Stimulated activated CD4-positive, alpha-beta T cell treated with anti-CD3 and anti-CD28 coated beads, Interleukin-4, amount 100 ng/mL, for 4 hours (primary cell): ENCODE data around the gene KLHL3.

ENCODE experiments used
- DNase-seq, 2 experiments: peaks; one replicate each; pipeline ENCODE4 v3.0.0-alpha.2; 2020

The KLHL3 gene

DNA sequence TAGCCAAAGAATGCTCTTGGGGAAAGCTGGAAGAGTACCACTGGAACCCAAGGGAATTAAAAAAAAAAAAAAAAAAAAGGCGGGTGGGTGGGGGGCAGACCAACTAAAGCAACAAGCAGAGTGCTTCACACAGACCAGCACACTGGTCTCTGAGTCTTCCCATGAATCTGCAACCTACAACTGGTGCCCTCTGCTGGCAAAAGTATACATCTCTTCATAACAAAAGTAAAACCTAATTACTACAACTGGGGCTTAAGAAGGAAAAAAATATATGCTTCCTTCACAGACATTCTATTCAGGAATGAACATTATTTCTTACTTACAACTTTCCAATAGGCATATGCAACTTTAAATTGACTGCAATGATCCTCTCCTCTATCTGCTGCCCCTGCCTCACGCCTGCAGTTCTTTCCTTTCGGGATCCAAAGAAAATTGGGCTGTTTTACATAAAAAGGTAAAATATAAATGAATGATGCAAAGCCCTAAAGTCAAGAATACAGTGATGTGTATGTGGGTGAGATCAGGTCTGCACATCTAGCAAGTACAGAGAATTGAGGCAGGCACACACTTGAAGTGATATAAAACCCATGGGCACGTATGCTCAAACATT, 7.2 kb upstream of the KLHL3 start:
- peak in 1 of 2 experiments; percentile 49 for DNase-seq

- no peak for DNase-seq
These were observed 5.8 kb upstream of the KLHL3 start for GRCh38 chr5:137741718-137742117.

DNA sequence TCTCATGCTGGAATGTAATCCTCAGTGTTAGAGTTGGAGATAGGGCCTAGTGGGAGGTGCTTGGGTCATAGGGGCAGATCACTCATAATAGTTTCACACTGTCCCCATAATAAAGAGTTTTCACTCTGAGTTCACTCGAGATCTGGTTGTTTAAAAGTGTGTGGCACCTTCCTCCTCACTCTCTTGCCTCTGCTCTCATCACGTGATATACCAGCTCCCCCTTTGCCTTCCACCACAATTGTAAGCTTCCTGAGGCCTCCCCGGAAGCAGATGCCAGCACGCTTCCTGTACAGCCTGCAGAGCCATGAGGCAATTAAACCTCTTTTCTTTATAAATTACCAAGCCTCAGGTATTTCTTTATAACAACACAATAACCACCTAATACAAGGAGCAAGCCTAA, 3.8 kb upstream of the KLHL3 start:
- DNase-seq = no peak

DNA sequence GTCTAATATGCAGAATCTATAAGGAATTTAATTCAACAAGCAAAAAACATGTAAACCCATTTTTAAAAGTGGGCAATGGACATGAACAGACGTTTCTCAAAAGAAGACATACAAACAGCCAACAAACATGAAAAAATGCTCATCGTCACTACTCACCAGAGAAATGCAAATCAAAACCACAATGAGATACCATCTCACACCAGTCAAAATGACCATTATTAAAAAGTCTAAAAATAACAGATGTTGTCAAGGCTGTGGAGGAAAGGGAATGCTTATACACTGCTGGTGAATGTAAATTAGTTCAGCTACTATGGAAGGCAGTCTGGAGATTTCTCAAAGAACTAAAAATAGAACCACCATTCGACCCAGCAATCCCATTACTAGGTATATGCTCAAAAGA, 3.1 kb upstream of the KLHL3 start:
- DNase-seq = no peak

DNA sequence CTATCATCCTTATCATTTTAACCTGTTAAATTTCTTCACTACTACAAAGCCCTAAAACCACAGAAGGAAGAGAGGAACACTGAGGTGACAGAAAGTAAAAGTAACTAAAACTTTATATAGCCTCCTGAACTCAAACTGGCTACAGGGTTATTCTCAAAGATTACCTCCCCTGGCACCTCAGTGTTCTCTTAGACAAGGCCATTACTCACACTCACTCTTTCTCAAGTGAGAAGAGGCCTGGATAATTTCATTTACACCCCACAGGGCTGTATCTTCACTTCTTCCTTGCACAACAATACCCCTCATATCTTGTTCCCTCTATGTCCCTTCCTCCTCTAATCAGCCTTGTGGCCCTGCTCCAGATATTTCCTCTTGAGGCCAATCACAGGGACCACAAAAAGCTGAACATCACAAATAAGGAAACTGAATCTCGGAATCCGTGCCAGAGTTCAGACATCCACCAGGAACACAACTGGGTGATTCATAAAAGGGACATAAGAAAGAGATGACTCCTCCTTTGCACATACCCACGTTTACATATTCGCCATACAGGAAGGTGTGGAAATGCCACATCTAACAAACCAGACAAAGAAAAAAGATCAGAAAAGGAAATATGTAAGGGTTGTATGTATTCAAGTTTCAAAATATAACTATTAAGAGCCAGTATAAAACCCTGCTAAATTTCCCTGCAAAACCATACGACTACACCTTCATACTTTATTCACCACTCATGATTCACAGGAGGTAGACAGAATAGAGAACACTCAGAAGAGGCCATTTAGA, 1.7 kb upstream of the KLHL3 start:
- no peak for DNase-seq

DNA sequence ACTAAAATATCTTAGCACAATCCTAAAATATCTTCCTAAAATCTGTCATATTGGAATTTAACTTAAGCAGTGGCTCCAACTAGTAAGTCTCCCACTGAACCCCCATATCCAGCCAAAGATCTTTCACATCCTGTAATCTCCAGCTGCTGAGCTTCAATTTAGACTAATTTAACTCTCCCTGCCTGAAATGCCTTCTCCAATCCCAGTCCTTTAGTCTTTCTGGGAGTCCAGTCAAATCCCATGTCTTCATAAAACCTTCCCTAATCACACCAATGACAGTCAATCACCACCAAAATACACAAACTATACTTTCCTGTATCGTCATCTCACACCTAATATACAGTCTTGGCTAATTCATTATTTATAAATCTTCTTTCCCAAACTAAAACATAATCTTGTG, 607 bp upstream of the KLHL3 start:
- DNase-seq = no peak

DNA sequence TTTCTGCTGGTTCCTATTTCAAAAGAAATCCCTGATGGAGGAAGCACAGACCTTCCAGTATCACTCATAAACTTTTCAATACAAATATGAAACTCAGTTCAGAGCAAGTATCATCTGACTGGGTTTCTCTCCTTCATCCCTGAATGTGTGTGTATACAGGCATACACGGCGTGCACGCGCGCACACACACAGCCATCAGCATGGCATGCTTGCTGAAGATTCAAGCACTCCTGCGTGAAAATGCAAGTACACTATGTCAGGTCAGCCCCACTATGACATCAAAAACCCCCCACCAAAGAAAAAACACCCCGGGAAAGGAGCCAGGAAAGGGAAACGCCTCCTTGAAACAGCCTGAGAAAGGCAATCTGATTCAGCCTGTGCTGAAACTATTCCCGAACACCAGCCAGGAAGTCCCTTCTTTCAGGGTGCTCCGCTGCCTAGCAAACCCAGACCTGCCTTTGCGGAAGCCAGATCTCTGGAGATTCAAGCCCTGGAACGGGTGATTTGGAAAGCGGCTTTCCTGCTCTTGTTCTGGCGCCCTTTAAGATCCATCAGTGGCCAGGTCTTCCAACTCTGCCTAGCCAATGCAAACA, 831 bp downstream of the KLHL3 start:
- DNase-seq = no peak

GRCh38 chr5:137734331-137734730, 1.6 kb downstream of the KLHL3 start:
- DNase-seq = no peak

DNA sequence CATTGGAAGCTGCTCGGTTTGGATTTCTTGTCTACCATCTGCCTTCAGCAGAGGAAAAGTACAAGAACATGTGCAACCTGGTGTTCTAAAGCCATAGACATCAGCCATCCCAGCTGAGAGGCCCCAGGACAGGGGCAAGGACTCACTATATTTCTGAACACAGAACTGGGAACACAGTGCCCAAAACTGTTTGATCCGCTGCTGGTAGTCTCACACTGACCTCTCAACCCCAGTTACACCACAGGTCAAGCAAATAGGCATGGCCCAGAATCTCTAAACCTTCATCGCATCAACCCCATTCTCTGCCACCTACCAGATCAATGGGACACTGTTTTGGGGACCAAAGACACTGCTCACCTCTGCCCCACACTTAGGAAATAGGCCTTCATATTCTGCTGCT, 2.0 kb downstream of the KLHL3 start:
- DNase-seq = no peak

DNA sequence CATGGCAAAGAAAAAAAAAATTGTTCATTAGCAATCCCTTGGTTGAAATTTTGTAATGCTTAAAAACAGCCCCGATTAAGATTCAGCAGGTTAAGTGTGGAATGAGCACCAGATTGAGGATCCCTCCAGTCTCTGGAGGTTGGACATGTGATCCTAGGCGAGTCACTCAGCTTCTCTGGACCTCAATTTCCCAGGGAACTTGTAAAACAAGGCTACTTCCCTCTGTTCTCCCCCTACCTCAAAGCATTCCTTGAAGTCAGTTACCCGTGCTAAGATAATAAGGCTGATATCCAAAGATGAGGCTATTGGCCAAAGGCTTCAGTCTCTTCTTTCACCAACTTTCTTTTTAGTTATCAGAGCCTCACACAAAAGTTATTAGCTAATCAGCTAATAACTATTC, 2.9 kb downstream of the KLHL3 start:
- DNase-seq = no peak

- no peak for DNase-seq
These were observed 4.7 kb downstream of the KLHL3 start for GRCh38 chr5:137731176-137731575.

GRCh38 chr5:137730336-137730735, 5.6 kb downstream of the KLHL3 start:
- DNase-seq = no peak

DNA sequence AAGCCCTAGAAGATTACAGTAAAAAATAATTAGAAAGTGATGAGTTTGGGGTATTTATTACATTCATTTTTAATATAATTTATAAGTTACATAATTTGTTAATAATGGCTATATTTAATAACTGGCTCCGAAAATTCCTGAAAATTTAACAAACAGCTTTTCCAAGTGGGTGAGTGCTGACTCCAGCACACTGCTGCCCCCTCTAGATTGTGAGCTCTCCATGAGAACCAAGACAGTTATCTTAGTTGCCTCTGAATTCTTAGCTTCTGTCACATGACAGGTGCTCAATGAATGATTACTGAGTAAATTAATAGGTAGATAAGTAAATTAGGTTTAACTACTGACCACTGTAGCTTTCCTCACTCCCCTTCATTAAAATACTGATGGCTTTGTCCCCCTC, 7.8 kb downstream of the KLHL3 start:
- DNase-seq = no peak

GRCh38 chr5:137727623-137728022, 8.3 kb downstream of the KLHL3 start:
- DNase-seq = no peak

GRCh38 chr5:137724251-137724650, 11.6 kb downstream of the KLHL3 start:
- no peak for DNase-seq

DNA sequence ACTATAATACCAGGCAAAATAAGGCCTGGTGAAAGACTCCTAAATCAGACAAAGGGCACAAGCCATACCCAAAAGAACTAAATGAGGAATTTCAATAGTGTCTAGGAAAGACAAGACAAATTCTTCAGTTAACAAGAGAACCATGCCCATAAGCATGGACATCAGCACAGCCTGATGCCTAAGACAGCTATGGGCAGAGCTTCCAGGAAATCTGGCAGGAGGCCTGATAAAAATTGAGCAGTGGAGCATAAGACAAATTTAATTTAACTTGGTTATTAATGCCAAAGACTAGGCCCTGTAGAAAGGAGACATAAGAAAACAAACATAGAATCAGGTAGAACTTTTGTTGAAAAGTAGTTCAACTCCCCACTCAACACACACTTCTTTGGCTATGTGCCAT, 17.3 kb downstream of the KLHL3 start:
- DNase-seq = no peak

- DNase-seq = no peak
These were observed 19.6 kb downstream of the KLHL3 start for GRCh38 chr5:137716337-137716736.

- DNase-seq = no peak
These were observed 20.4 kb downstream of the KLHL3 start for GRCh38 chr5:137715456-137715855.

GRCh38 chr5:137714946-137715345, 20.9 kb downstream of the KLHL3 start:
- no peak for DNase-seq

GRCh38 chr5:137714494-137714893, 21.4 kb downstream of the KLHL3 start:
- no peak for DNase-seq

DNA sequence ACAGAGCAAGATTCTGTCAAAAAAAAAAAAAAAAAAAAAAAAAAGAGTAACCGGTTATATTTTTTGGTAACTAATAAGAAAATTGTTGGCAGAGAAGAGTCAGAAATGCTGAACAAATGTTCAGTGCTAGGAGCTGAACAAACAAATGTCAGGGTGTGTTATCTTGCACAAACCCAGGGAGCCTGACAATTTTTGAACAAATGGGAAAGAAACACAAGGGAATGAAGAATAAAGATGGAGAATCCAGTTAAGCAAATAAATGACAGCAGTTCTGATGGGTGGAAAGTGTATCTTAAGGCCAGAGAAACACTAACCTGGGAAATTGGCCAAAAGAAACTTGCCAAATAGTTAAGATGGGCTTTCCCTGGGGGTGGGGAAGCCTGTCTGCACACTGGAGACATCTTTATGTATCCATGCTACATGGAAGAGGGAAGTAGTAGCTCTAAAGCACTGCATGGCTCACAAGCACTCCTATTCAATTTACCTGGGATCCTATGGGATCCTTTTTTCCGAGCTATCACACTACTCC, 23.7 kb downstream of the KLHL3 start:
- no peak for DNase-seq

DNA sequence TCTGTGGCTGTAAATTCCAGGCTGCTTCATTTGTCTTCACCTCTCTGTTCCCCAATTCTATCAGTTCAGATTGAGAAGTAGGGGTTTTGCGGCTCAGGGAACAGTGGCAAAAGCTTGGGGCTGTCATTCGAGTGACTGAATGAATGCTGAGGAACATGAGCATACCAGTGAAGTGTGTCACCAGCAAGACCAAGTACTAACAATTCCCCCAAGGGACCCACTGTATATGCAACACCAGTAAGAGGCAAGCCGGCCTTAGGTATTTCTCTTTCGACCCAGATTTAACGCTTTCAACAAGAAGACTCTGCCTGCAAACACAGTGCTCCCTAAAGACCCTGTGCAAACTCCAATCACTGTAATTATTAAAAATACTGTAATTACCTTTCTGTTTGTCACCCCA, 25.8 kb downstream of the KLHL3 start:
- no peak for DNase-seq

GRCh38 chr5:137708796-137709559, 26.9 kb downstream of the KLHL3 start:
- no peak for DNase-seq
